IPS-NIHi7 (cell line): ENCODE data around the gene PCSK1N.

Experiments used
- DNase-seq: peaks from one replicate; pipeline ENCODE4 v3.0.0; 2012; ENCODE audit warnings: mixed read lengths; ENCODE audit errors: extremely low spot score

Gene PCSK1N

GRCh38 chrX:48789366-48790220 is 45.8 kb downstream of the PCSK1N start:
- no peak for DNase-seq

GRCh38 chrX:48787505-48788443 is 47.6 kb downstream of the PCSK1N start:
- DNase-seq: no peak

GRCh38 chrX:48786825-48787504 is 48.4 kb downstream of the PCSK1N start:
- DNase-seq: no peak

GRCh38 chrX:48786341-48786800 is 49.0 kb downstream of the PCSK1N start, which contains the start of gene GATA1:
Gene GATA1, plus strand, starts transcription at chrX:48786590. Its CDS starts 4,520 bp downstream, at chrX:48791110.
- DNase-seq: no peak

GRCh38 chrX:48785540-48786214 is 49.7 kb downstream of the PCSK1N start:
- no peak for DNase-seq

- DNase-seq: no peak
These were observed 50.2 kb downstream of the PCSK1N start for GRCh38 chrX:48785186-48785539.

- no peak for DNase-seq
These were observed 50.7 kb downstream of the PCSK1N start for GRCh38 chrX:48784726-48785125.

GRCh38 chrX:48782795-48783194 is 52.6 kb downstream of the PCSK1N start:
- no peak for DNase-seq

- DNase-seq: no peak
These were observed 53.2 kb downstream of the PCSK1N start for GRCh38 chrX:48782216-48782615.

GRCh38 chrX:48781705-48782104 is 53.7 kb downstream of the PCSK1N start:
- no peak for DNase-seq
